GM18870 (cell line): ENCODE data around the gene DYNC1H1.

Experiments used
- ATAC-seq: cut with Tn5 transposase; IDR thresholded peaks from one replicate; pipeline ENCODE4 v1.9.1; 2021; ENCODE audit warnings: moderate library complexity; ENCODE audit not compliant: unreplicated experiment

Gene DYNC1H1

GRCh38 chr14:101939646-101940170 lies 24.7 kb upstream of the DYNC1H1 start:
- no peak for ATAC-seq

DNA sequence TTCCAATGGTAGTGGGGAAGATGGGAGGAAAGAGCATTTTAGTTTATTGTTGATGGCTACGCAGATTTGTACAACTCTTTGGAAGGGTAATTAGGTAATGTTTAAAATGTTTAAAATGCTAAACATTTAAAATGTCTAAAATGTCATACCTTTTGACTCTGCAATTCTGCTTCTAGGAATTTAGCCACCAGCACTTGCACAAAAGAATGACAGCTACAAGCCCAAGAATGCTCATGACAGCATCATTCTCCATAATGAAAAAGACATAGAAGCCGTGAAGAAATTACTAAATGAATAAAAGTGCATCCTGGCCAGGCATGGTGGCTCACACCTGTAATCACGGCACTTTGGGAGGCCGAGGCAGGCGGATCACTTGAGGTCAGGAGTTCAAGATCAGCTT lies 19.9 kb upstream of the DYNC1H1 start:
- no peak for ATAC-seq

GRCh38 chr14:101945171-101945570 lies 19.2 kb upstream of the DYNC1H1 start:
- ATAC-seq, result no peak

DNA sequence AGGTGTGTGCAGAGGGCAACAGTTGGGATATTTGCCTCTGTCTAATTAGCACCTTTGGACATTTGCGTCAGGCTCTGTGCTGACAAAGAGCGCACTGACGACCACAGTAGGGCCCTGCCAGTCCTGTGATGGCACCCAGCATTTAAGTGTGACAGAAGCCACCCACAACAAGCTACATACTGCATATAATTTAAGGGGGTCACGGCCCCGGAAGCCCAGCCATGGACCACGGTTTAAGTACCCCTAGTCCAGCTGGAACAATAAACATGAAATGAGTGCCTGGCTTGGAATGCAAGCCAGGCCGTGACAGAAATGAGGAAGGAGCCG lies 16.8 kb upstream of the DYNC1H1 start:
- ATAC-seq, result peak; percentile 5

DNA sequence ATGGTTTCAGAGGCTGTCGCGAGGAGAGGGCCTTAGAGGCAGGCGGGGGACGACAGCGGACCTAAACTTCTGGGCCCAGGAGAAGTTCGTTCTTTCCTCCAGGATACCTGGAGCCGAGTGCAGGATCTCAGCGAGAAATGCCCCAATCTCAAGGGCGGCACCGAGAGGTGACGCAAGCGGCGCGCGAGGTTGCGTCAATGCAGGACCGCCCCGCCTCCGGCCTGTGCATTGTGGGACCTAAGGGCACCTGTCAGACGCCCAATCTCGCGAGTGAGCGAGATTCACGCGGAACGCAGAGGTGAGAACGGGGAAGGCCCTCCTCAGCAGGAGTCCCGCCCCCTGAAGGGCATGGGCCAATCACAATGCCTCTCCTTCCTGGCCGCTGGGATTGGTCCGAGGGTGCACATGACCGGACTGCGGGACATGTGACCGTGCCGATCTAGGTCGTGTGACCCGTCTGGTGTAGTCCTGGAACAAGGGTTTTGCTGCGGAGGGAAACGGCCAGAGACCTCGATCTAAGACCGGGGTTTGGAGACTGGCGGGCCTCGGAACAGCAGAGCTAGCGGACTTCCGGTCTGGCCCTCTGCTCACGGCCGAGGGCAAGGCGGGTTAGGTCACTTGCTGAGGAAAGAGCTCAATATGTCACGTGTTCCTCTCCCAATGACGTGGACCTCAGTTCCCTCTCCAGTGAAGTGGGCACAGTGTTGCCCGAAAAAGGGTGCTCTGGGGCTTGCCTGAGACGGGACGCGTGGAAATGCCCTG lies 16.3 kb upstream of the DYNC1H1 start:
- peak; percentile 98 for ATAC-seq

GRCh38 chr14:101948666-101949216 lies 15.6 kb upstream of the DYNC1H1 start:
- no peak for ATAC-seq

- no peak for ATAC-seq
Measured at GRCh38 chr14:101950100-101950499, 14.3 kb upstream of the DYNC1H1 start.

DNA sequence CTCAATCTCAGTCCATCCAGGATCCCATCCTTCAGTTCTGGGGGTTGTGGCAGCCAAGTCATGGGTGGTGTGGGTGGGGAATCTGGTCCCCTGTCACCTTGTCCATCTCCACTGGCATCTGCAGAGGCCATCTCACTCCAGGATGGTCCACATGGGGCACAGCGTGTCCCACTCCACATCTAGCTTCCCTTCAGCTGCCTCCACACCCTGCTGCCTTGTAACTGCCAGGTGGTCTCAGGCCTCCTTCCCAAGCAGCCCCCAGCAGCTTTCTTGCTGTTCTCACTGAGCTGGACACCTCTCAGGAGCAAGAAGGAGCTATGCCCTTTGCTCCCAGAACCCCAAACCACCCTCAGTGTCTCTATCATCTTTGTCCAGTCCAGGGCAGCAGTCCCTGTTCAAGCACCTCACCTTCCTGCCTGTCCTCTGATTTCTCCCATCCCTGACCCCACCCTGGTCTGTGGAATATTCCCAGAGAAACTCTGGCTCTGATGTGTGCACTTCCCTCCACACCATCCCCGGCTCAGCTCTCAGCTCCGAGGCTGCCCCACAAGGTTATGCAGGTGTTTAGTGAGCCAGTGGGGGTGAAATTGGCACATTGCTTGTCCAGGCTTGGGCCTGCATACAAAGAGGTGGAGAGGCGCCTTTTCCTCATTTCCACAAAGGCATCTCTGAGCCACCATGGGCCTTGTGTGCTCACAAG lies 13.7 kb upstream of the DYNC1H1 start:
- ATAC-seq, result no peak

DNA sequence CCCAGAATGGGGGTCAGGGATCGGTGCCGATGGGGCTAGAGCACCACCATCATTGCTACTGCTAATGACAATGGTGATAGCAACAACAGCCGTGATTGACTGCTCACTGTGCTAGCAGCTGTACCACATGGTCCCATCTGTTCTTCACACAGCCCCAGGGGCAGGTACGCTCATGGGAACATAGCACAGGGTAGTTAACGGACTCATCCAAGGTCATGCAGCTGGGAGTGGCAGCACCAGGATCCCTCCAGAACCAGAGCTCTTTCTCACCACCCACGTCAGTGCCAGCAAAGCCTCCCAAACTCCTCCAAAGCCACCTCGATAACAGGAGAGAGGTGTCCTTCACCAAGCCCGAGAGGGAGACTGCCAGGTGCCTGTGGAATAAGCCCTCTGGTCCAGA lies 11.2 kb upstream of the DYNC1H1 start:
- no peak for ATAC-seq

DNA sequence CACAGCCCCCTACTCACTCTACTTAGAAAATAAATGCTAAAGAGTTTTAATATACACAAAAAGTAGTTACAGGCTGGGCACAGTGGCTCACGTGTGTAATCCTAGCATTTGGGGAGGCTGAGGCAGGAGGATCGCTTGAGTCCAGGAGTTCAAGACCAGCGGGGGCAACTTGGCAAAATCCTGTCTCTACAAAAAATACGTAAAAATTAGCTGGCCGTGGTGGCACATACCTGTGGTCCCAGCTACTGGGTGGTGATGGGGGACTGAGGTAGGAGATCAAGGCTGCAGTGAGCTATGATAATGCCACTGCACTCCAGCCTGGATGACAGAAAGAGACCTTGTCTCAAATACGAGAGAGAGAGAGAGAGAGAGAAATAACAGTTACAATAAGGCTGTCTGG lies 9.9 kb upstream of the DYNC1H1 start:
- no peak for ATAC-seq

DNA sequence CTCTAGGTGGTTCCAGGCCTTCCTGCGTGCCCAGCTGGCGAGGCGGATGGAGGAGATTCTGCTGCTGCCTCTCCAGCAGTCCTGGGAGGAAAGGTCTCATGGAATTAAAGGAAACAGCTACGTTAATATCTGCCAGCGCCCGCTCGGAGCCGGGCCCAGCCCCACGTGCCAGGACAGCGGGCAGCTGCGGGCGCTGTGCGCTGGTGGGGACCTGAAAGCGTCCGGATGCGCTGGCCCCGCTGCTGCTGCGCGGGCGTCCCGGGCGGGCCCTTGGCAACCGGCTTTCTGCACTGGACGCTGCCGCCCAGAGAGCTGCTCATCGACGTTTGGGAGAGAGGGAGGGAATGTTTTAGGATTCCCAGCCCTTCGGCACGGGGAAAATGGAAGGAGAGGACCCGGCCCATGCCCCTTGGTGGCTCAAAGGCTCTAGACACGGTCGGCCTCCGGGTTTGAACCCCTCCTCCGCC lies 8.6 kb upstream of the DYNC1H1 start:
- ATAC-seq, result no peak

DNA sequence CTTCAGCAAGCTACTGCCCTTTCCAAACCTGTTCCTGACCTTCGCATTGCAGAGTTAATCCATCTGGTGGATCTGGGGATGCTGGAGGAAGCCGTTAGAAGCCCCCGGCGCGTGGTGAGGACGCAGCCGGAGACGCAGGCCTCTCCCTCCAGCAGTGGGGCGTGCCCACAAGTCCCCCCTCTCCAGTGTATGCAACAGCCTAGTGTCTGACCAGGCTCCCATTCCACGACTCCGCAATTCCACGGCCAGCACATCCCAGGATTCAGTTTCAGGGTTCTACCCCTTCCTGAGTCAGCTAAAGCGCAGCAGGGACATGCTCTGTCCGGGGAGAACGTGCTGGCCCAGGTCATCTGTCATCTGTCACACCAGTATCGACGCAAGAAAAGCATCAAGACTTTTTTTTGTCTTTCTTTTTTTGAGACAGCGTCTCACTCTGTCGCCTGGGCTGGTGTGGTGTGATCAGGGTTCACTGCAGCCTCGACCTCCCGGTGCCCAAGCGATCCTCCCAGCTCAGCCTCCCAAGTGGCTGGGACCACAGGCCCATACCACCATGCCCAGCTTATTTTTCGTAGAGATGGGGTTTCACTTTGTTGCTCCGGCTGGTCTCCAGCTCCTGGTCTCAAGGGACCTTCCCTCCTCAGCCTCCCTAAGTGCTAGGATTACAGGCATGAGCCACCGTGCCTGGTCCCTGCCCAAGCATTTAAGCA lies 8.0 kb upstream of the DYNC1H1 start:
- ATAC-seq, result no peak

GRCh38 chr14:101957406-101958234 lies 6.8 kb upstream of the DYNC1H1 start:
- ATAC-seq, result no peak

DNA sequence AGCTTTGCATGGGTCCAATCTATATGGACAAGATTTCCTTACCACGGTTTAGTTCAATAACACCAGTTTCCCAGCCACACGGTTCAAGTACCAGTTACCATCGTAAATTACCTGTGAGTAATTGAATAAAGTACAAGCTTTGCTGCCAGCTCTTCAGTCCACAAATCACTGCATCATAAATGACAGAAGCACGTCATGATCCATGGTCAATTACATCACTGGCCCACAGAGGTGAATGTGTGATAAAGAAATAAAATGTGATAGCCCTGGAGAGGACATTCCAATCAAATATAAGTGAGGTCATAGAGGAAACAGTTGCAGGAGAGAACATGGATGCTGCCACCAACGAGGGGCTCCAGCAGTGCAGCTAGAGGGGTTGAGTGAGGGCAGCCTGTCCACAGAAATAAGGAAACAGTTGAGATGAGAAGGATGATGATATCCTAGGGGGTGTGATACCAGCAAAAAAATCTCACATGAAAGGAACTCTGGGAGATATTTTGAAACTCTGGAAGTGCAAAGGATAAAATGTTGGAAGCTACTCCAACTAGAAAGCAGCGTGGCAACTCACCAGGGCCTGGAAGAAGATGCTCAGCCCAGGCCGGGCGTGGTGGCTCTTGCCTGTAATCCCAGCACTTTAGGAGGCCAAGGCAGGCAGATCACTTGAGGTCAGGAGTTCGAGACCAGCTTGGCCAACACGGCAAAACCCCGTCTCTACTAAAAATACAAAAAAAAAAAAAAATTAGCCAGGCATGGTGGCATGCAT lies 5.8 kb upstream of the DYNC1H1 start:
- no peak for ATAC-seq

DNA sequence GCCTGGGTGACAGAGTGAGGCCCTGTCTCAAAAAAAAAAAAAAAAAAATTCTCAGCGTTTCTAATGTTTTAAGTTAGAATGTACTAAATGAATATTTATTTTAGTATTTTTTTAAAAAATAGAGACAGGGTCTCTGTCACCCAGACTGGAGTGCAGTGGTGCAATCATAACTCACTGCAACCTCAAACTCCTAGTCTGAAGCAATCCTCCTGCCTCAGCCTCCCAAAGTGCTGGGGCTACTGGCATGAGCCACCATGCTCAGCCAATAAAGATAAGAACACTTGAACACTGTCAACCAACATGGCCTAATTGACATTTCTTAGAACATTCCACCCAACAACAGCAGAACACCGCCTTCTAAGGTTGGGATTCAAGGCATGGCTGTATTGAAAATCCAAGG lies 5.1 kb upstream of the DYNC1H1 start:
- no peak for ATAC-seq

DNA sequence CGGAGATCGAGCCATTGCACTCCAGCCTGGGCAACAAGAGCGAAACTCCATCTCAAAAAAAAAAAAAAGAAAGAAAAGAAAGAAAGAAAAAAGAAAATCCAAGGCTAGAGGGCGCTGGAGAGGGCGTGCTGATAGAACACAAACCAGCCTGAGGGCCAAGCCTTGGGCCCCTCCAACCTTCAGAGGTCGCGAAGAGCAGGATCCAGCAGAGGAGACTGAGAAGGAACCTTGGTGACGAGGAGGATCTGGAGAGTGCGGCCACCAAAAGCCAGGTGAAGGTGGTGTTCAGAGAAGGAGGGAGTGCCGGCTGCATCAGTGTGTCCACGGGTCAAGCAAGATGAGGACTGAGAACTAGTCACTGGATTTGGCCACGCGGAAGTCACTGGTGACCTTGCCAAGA lies 4.1 kb upstream of the DYNC1H1 start:
- ATAC-seq, result no peak

DNA sequence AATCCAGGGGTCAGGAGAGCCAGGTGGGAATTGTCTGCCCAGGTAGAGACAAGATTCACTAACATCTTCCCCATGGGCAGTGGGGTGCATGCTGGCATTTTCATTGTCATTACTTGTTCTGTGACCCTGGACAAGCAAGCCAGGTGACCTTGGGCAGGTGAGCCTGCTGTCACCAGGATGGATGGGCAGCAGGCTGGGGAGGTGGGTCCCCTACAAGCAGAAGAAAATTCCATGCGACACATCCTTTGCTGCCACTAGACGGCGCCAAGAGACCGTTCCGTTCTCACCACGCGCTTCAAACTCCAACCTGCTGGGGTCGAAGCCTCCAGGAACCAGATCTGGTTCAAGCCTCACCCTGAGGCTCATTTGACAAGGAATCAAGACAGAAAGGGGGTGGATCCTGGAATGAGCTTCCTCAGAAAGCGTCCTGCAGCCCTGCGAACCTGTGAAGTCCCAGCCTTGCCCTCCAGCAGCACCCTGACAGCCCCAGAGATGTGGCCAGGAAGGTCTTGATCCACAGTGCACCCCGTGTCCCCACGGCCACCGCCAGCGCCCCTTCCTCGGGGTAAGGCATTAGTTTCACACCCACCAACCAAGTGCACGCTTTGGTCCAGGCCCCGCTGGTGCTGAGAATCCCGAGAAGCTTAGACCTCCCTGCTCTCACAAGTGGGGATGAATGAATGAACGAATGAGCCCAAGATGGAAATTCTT lies 3.2 kb upstream of the DYNC1H1 start:
- ATAC-seq, result no peak

DNA sequence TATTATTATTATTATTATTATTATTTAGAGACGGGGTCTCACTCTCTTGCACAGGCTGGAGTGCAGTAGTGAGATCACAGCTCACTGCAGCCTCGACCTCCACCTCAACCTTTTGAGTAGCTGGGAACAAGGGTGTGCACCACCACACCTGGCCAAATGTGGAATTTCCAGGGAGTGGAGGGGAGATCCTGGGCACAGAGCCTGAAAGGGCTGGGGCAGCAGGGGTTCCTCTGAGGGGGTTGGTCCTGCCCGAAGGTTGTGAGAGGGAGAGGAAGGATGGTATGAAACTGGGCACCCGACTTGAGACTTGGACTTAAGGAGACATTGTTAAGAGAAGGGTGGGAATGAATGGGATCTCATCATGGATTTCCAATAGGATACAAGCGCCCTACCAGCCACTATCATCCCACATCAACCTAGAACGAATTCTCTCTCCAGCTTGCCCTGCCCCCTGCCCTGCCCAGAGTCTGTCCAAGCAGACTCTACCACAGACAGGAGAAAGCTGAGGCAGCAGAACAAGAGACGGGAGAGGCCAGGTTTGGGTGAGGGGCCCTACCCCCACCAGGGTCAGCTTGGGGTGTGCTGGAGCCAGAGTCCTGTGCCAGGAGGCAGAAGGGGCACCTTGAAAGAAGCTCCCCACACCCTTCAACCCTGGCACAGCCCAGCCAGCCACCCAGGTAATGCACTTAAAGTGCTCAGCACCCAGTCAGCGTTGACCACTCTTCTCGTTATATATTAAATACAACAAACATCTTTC lies 2.4 kb upstream of the DYNC1H1 start:
- no peak for ATAC-seq

- ATAC-seq, result no peak
Measured at GRCh38 chr14:101962503-101962874, 1.9 kb upstream of the DYNC1H1 start.
